ELF-1 (cell line): ENCODE results near the gene ACSL1.
A peak's percentile ranks its signal among the peaks of the same experiment; 100 is the strongest.
"Not testable (repeated sequence)": the region's sequence is repeated elsewhere in the genome, so short reads cannot be mapped to it uniquely, and the experiment has no call there.

Experiments
- DNase-seq: peaks from one replicate; pipeline ENCODE4 v3.0.0-alpha.2; 2016; ENCODE audit warnings: low read depth, low spot score

Gene ACSL1

GRCh38 chr4:184756399-184756798 is 69.4 kb downstream of the ACSL1 start:
- DNase-seq = no peak

GRCh38 chr4:184755278-184755677 is 70.5 kb downstream of the ACSL1 start:
- peak; percentile 46 for DNase-seq

GRCh38 chr4:184752496-184753275 is 73.1 kb downstream of the ACSL1 start:
- DNase-seq = no peak

- DNase-seq = no peak
Measured at GRCh38 chr4:184751585-184751956, 74.2 kb downstream of the ACSL1 start.

GRCh38 chr4:184750926-184751584 is 74.7 kb downstream of the ACSL1 start:
- DNase-seq = peak; percentile 27

- peak; percentile 77 for DNase-seq
Measured at GRCh38 chr4:184748251-184748652, 77.5 kb downstream of the ACSL1 start.

- peak; percentile 19 for DNase-seq
Measured at GRCh38 chr4:184747034-184747830, 78.5 kb downstream of the ACSL1 start.

GRCh38 chr4:184745831-184746795 is 79.7 kb downstream of the ACSL1 start:
- DNase-seq = peak; percentile 71

GRCh38 chr4:184744236-184744635 is 81.5 kb downstream of the ACSL1 start:
- no peak for DNase-seq

- DNase-seq = no peak
Measured at GRCh38 chr4:184743650-184744049, 82.1 kb downstream of the ACSL1 start.

- DNase-seq = not testable (repeated sequence)
Measured at GRCh38 chr4:184741651-184742050, 84.1 kb downstream of the ACSL1 start.

- DNase-seq = no peak
Measured at GRCh38 chr4:184740980-184741391, 84.8 kb downstream of the ACSL1 start.

- not testable (repeated sequence) for DNase-seq
Measured at GRCh38 chr4:184739575-184739974, 86.2 kb downstream of the ACSL1 start.

GRCh38 chr4:184734758-184735157 is 91.0 kb downstream of the ACSL1 start:
- no peak for DNase-seq

- DNase-seq = peak; percentile 100
Measured at GRCh38 chr4:184733654-184734524, 91.9 kb downstream of the ACSL1 start, which contains the start of gene CENPU. Gene CENPU (minus strand): TSS chr4:184734096. CDS start chr4:184734062, 34 bp downstream.

- DNase-seq = no peak
Measured at GRCh38 chr4:184732126-184732525, 93.6 kb downstream of the ACSL1 start.

- peak; percentile 61 for DNase-seq
Measured at GRCh38 chr4:184731056-184731455, 94.7 kb downstream of the ACSL1 start.

- DNase-seq = peak; percentile 17
Measured at GRCh38 chr4:184729946-184730345, 95.8 kb downstream of the ACSL1 start.

GRCh38 chr4:184728858-184729257 is 96.9 kb downstream of the ACSL1 start:
- no peak for DNase-seq

- DNase-seq = no peak
Measured at GRCh38 chr4:184727430-184727829, 98.3 kb downstream of the ACSL1 start.
